ENCODE data around the gene TGFB1I1.
"Not testable (repeated sequence)": the region's sequence is repeated elsewhere in the genome, so short reads cannot be mapped to it uniquely, and the experiment has no call there.

Gene TGFB1I1

DNA sequence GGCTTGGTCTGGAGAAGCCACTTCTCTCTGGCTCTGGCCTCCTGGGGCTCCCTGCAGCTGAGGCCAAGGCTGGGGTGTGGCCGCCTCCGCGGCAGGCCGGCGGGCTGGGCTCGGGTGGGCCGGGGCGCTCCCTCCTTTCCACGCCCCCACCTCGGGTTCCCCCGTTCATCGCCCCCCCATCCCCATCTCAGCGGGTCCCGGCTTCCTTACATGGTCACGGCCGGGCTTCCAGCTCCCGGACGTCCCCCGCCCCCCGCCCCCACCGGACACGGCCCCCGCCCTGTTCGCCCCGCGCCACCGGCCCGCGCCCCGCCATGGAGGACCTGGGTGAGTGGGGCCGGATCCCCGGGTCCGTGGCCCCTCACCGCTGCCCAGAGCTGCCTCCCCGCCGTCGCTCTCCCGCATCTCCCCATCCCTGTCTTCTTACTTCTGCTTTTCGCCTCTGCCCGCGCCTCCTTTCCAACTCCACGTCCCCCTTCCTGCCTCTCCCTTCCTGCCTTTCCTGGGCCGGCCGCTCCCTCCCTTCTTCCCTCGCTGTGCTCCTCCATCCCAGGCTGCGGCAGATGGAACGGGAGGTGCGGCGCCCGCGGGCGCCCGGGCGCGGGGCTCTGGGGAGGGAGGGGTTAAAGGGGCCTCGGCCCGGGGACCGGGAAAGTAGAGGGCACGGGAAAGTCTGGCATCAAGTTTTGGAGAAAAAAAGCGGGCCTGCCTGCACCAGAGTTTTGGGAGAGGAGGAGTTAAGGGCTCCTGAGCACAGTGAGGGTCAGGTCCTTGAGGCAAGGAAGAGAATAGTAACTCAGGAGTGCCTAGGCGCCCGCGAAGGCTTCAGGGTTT, at the start of gene TGFB1I1:
TSS of gene TGFB1I1 (plus strand) at position 278 of the 834 bp plus-strand sequence. CDS start at position 315, 37 bp downstream.
- no peak for DNase-seq

DNA sequence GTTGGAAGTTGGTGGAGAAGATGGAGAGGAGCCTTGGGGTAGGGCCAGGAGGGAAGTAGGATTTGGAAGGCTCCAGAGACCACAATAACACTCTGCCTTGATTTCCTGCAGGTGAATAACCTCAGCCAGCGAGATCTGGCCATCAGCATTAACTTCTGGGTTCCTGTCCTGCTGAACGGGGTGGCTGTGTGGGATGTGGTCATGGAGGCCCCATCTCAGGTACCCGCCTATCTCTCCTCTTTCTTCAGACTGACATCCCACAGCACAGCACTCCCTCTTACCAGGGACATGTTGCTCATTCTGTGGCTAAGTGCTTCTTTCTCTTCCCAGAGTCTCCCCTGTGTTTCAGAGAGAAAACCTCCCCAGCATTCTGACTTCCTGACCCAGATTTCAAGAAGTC, 48.7 kb upstream of the TGFB1I1 start:
- no peak for DNase-seq

GRCh38 chr16:31423801-31424200, 48.2 kb upstream of the TGFB1I1 start:
- DNase-seq = no peak

- peak; percentile 60 for DNase-seq
Measured at GRCh38 chr16:31427441-31428278, 44.3 kb upstream of the TGFB1I1 start.

DNA sequence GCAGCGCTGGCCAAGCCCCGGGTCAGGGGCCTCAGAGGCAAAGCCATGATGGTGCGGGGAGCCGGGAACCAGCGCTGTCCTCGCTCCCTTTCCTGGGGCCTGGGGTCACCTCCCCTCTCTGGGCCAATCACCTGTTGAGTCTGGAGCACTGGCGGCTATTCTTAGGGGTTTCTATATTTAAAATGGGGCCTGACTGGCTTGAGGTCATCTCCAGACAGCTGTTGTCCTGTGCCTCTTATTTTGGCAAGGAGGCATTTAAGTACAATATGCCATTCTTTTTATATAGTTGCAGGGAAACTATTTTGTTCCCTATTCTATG, 43.7 kb upstream of the TGFB1I1 start, which contains the start of gene COX6A2:
TSS of gene COX6A2 (minus strand) at position 82 of the 319 bp plus-strand sequence. CDS start at position 47, 35 bp downstream.
- DNase-seq = no peak

- no peak for DNase-seq
Measured at GRCh38 chr16:31428638-31429247, 43.2 kb upstream of the TGFB1I1 start.

DNA sequence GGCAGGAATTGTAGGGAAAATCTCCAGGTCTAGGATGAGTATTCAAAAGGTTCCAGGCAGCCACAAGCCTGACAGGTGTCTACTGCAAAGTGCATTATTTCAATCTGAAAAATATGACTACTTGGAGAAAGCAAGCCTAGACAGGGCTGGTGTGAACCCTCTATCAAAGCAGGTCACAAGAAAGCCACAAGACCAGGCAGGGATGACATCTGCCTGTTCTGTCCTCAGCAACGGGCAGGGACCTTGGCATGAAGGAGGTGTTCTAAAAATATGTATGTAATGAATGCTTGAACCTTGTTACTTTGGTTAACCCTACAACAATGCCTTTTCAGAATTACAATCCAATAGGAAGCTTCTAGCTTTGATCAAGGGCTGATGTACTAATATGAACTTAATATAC, 42.6 kb upstream of the TGFB1I1 start:
- DNase-seq = no peak

DNA sequence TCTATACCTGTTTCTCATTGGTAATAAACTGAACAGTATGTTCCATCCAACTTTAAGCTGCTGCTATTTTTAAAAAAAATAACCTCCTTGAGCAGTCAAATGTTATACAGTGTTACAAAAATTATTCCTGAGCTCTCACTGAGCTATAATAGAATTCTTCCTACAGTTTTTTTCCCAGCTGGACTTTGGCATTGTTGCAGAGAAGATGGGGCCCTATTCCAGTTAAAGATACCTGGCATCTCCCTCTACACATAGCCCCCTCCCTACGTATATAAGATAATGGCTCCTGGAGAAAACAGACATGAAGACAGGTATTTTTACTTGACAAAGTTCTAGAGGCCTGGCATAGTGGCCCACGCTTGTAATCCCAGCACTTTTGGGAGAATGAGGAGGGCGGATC, 42.2 kb upstream of the TGFB1I1 start:
- DNase-seq = no peak

- no peak for DNase-seq
Measured at GRCh38 chr16:31430380-31431052, 41.4 kb upstream of the TGFB1I1 start.

DNA sequence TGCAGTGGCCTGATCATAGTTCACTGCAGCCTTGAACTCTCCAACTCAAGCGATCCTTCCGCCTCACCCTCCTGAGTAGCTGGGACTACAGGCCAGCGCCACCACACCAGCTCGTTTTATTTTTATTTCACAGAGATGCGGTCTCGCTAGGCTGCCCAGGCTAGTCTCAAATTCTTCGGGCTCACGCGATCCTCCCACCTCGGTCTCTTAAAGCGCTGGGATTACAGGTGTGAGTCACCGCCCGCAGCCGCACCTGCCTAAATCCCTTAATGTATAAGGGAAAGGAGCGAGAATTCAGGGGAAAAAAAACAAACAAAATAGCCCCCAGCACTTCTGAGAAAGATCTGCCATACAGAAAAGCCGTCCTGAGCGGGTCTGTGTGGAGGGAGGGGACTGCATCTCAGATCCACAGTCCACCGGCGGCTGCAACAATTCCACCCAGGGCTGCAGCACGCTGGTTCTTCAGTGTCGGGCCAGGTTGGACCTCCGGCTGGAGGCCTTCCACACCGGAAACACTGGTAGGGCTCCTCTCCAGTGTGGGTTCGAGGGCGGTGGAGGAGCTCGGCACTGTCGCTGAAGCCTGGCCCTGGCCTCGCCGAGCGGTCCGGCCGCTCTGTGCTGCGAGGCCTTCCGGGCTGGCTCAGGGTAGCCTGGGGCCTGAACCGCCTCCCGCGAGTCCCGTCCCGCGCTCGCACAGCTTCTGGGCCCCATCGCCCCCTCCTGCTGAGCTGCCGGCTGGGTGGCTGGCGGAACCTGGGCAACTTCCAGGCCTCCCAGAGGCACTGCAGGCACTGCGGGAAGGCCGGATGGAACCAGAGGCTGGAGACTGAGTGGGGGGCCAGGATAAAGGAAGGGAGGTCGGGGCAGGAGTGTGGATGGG, 36.4 kb upstream of the TGFB1I1 start:
- no peak for DNase-seq

DNA sequence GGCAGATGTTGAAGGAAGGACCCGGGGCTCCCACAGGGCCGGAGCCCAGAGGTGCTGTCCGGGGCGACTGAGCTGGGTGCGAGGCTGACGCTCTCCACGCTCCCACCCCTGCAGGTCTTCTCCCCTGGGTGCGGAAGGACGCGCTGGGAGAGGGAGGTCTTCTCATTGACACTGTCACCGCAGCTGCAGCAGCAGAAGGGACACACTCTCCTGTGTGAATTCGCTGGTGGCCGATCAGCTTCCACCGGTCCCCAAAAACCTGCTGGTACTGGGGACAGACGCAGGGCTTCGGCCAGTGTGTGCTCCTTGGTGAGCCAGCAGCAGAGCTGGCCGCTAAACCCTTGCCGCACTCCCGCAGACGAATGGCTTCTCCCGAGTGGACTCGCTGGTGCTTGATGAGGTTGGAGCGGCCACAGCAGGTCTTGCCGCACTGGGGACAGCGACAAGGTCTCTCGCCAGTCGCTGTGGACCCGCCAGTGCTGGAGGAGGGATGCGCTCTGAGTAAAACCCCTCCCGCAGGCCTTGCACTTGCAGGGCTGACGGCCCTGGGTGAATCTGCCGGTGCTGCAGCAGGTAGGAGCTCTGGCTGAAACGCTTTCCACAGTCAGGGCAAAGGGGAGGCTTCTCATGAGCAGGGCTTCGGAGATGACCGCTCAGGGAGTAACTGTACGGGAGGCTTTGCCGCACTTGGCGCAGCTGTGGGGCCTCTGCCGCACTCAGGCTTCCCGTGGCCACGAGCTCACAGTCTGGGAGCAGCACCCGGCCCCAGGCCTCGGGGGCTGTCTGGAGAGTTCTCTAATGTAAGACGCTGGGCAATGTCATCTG, 35.5 kb upstream of the TGFB1I1 start:
- DNase-seq = no peak

GRCh38 chr16:31438414-31438813, 33.5 kb upstream of the TGFB1I1 start:
- DNase-seq = no peak

DNA sequence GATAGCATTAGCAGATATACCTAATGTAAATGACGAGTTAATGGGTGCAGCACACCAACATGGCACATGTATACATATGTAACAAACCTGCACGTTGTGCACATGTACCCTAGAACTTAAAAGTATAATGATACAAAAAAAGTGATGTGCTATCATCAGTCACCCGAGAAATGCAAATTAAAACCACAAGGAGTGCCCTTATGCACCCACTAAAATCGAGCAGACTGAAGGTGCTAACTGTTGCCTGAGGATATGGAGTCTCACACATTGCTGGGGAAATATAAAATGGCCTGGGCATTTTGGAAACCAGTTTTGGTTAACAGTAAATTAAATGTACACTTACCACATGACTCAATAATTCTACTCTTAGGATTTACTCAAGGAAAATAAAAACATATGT, 32.9 kb upstream of the TGFB1I1 start:
- not testable (repeated sequence) for DNase-seq

DNA sequence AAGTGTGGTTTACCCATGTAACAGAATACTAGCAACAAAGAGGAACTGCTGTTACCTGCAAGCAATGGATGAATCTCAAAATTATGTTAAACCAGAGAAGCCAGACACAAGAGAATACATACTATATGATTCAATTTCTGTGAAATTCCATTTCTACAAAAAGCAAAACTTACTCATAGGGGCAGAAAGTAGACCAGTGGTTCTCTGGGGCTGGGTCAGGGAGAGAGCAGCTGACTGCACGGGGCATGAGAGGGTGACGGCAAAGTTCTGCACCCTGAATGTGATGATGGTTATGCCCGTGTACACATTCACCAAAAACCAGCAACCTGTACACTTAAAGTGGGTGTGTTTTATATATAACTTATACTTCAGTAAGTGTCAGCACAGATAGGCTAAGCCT, 32.4 kb upstream of the TGFB1I1 start:
- no peak for DNase-seq

GRCh38 chr16:31440516-31441184, 31.3 kb upstream of the TGFB1I1 start:
- no peak for DNase-seq

- DNase-seq = no peak
Measured at GRCh38 chr16:31441956-31442355, 30.0 kb upstream of the TGFB1I1 start.

DNA sequence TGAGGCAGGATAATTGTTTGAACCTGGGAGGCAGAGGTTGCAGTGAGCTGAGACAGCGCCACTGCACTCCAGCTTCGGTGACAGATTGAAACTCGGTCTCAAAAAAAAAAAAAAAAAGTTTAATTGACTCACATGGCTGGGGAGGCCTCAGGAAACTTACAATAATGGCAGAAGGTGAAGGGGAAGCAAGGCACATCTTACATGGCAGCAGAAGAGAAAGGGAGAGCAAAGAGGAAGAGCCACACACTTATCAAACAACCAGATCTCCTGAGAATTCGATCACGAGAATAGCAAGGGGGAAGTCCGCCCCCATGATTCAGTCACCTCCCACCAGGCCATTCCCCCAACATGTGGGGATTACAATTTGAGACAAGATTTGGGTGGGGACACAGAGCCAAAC, 26.0 kb upstream of the TGFB1I1 start:
- DNase-seq = not testable (repeated sequence)

- no peak for DNase-seq
Measured at GRCh38 chr16:31451201-31451600, 20.8 kb upstream of the TGFB1I1 start.

- no peak for DNase-seq
Measured at GRCh38 chr16:31451681-31452351, 20.1 kb upstream of the TGFB1I1 start.

GRCh38 chr16:31452631-31453106, 19.3 kb upstream of the TGFB1I1 start:
- DNase-seq = no peak
